Endothelial cell of umbilical vein (primary cell): ENCODE data around the gene LRRC8D. TPM values are rescaled to one million over a fixed set of nuclear protein-coding genes. Genes with fewer than 3 reads are reported as not detected.

Source experiments
- BruUV-seq: library from RNA; stranded (reverse); fragments of 400-500 nt; replicated peaks from 2 replicates; lab custom pipeline; 2021; lab: Mats Ljungman, UMichigan
- CTCF ChIA-PET: fragments of 300-600, 350-600 bp; sonication (Branson Sonifier 250); formaldehyde crosslinking; loops from one replicate; lab custom pipeline; 2021; ENCODE audit warnings: antibody characterized with exemption, inconsistent platforms; lab: Charles Lee
- POLR2A ChIA-PET: fragments of 300-600, 350-600 bp; sonication (Branson Sonifier 250); formaldehyde crosslinking; loops from one replicate; lab custom pipeline; 2021; ENCODE audit warnings: antibody characterized with exemption, inconsistent platforms; lab: Charles Lee
- DNase-seq: peaks from one replicate; pipeline ENCODE4 v3.0.0-alpha.2; 2011; ENCODE audit warnings: low read depth, low spot score
- FAIRE-seq: peaks from 2 replicates; lab custom pipeline; 2011; peaks lifted over from hg19 to GRCh38; lab: Jason Lieb, UNC
- H2AFZ ChIP-seq: 2 replicates; pipeline ENCODE4 v1.6.0; 2012; ENCODE audit warnings: low read depth, low read length, control low read depth, inconsistent platforms
- H3K27ac ChIP-seq: 2 replicates; pipeline ENCODE4 v1.5.1; 2011; ENCODE audit warnings: low read depth, mild to moderate bottlenecking, control low read depth, low read length, moderate library complexity; ENCODE audit not compliant: insufficient read depth
- H3K27me3 ChIP-seq, 2 experiments: 2 replicates each; pipeline versions ENCODE4 v1.6.0 to v1.6.1; 2011; ENCODE audit warnings: low read length in 2 of 2, mixed read lengths in 1 of 2; ENCODE audit not compliant: control insufficient read depth in 2 of 2, insufficient read depth in 2 of 2
- H3K36me3 ChIP-seq, 2 experiments: 2 replicates in 1 of 2; 3 replicates in 1 of 2; pipeline ENCODE4 v1.5.1; 2011; ENCODE audit warnings: low read length in 2 of 2, mild to moderate bottlenecking in 1 of 2, moderate library complexity in 1 of 2; ENCODE audit not compliant: control insufficient read depth in 2 of 2, insufficient read depth in 2 of 2; ENCODE audit errors: extremely low read depth in 1 of 2
- H3K4me1 ChIP-seq: 3 replicates; pipeline ENCODE4 v1.5.1; 2011; ENCODE audit warnings: mild to moderate bottlenecking, low read length; ENCODE audit not compliant: control insufficient read depth, insufficient read depth; ENCODE audit errors: extremely low read depth
- H3K4me2 ChIP-seq: 2 replicates; pipeline ENCODE4 v1.6.1; 2011; ENCODE audit warnings: low read length, control low read depth, mixed read lengths; ENCODE audit not compliant: insufficient read depth
- H3K4me3 ChIP-seq, 3 experiments: fragments of 200-600 bp in 1 of 3; sonication (generic), shearing (Covaris generic) in 1 of 3; replicated peaks in 1 of 3; 2 replicates each; pipeline ENCODE4 v1.5.1; 2011 to 2016; ENCODE audit warnings: control low read depth in 3 of 3, low read length in 3 of 3, mild to moderate bottlenecking in 2 of 3, inconsistent platforms in 1 of 3, low read depth in 1 of 3, moderate library complexity in 1 of 3; ENCODE audit not compliant: insufficient read depth in 1 of 3
- H3K79me2 ChIP-seq: 2 replicates; pipeline ENCODE4 v1.6.0; 2012; ENCODE audit warnings: low read length, inconsistent platforms; ENCODE audit not compliant: control insufficient read depth, insufficient read depth
- H3K9ac ChIP-seq: replicated peaks from 2 replicates; pipeline ENCODE3; 2011; ENCODE audit warnings: low read length, control low read depth; ENCODE audit not compliant: insufficient read depth; ENCODE audit errors: extremely low read depth
- H3K9me1 ChIP-seq: replicated peaks from 3 replicates; pipeline ENCODE4 v1.6.0; 2011; ENCODE audit warnings: mild to moderate bottlenecking, low read length; ENCODE audit not compliant: control insufficient read depth, insufficient read depth; ENCODE audit errors: extremely low read depth
- H3K9me3 ChIP-seq: replicated peaks from 2 replicates; pipeline ENCODE4 v1.5.1; 2012; ENCODE audit warnings: low read length, inconsistent platforms; ENCODE audit not compliant: control insufficient read depth, insufficient read depth
- H4K20me1 ChIP-seq: replicated peaks from 2 replicates; pipeline ENCODE3; 2011; ENCODE audit warnings: mild to moderate bottlenecking, low read length; ENCODE audit not compliant: control insufficient read depth, insufficient read depth; ENCODE audit errors: extremely low read depth
- EZH2 ChIP-seq: IDR thresholded peaks from 2 replicates; pipeline ENCODE4 v1.6.1; 2012; ENCODE audit warnings: borderline replicate concordance, low read depth, mild to moderate bottlenecking, moderate library complexity, low read length, inconsistent platforms; ENCODE audit not compliant: severe bottlenecking
- FOS ChIP-seq: IDR thresholded peaks from 2 replicates; pipeline ENCODE4 v1.6.1; 2011; ENCODE audit warnings: mild to moderate bottlenecking, low read length, moderate library complexity, borderline replicate concordance; ENCODE audit not compliant: insufficient read depth
- GATA2 ChIP-seq: IDR thresholded peaks from 2 replicates; pipeline ENCODE4 v1.7.0; 2011; ENCODE audit warnings: low read depth, mild to moderate bottlenecking, moderate library complexity, mixed read lengths, low read length; ENCODE audit not compliant: insufficient read length, insufficient read depth
- JUN ChIP-seq: IDR thresholded peaks from 2 replicates; pipeline ENCODE4 v1.6.1; 2011; ENCODE audit warnings: borderline replicate concordance, low read depth; ENCODE audit not compliant: insufficient read length, insufficient read depth
- MYC ChIP-seq: IDR thresholded peaks from one replicate; pipeline ENCODE4 v1.6.1; 2011; ENCODE audit warnings: mild to moderate bottlenecking, low read depth, low read length
- POLR2A ChIP-seq: IDR thresholded peaks from 2 replicates; pipeline ENCODE4 v1.6.1; 2012; ENCODE audit warnings: low read depth, mild to moderate bottlenecking, control low read depth, low read length
- POLR2AphosphoS5 ChIP-seq: IDR thresholded peaks from 2 replicates; pipeline ENCODE4 v1.6.1; 2012; ENCODE audit warnings: low read depth, mild to moderate bottlenecking, control low read depth, low read length, moderate library complexity; ENCODE audit not compliant: insufficient read depth
- dilution Hi-C: fragments of 300-500 bp; cut with MboI; formaldehyde crosslinking; loops from one replicate; pipeline ENCODE4 v1.15.0; 2019; ENCODE audit warnings: low sequenced_read_pairs; ENCODE audit not compliant: extremely low pct_ligation_motif_present
- intact Hi-C: fragments of 100-400 bp; cut with micrococcal nuclease; formaldehyde crosslinking; loops from one replicate; pipeline ENCODE4 v1.10.0; 2022
- polyA plus RNA-seq, 4 experiments: library from polyadenylated mRNA; depleted of rRNA in 3 of 4; stranded (reverse) in 3 of 4; unstranded in 1 of 4; fragments of >200 nt; gene quantifications; 2 replicates each; pipeline versions ENCODE4 v1.2.1 to v1.2.3, GENCODE V29; 2011 to 2012; ENCODE audit warnings: missing spikeins in 1 of 4
- total RNA-seq: library from RNA; stranded (reverse); gene quantifications from 2 replicates; pipeline ENCODE4 v1.2.3, GENCODE V29; 2021
- TF ChIP-seq, protein P1 (sequence below): IDR thresholded peaks from 2 replicates; pipeline ENCODE4 v1.6.1; 2011; ENCODE audit not compliant: insufficient read depth, insufficient read length
- TF ChIP-seq, protein P2 (sequence below), 2 donors: IDR thresholded peaks; 1 replicate in 1 of 2; 2 replicates in 1 of 2; pipeline ENCODE4 v1.5.1; 2011; ENCODE audit warnings: low read length in 2 of 2, mild to moderate bottlenecking in 2 of 2, moderate library complexity in 2 of 2, control low read depth in 1 of 2, inconsistent platforms in 1 of 2, low read depth in 1 of 2; ENCODE audit not compliant: insufficient read depth in 1 of 2; ENCODE audit errors: extremely low read depth in 1 of 2

LRRC8D gene
- total and polyA plus RNA-seq, 2 donors (not counting 3 experiments of a cell fraction or from before 2014, with no cell fraction given) = 31.9 to 37.7 TPM

DNA sequence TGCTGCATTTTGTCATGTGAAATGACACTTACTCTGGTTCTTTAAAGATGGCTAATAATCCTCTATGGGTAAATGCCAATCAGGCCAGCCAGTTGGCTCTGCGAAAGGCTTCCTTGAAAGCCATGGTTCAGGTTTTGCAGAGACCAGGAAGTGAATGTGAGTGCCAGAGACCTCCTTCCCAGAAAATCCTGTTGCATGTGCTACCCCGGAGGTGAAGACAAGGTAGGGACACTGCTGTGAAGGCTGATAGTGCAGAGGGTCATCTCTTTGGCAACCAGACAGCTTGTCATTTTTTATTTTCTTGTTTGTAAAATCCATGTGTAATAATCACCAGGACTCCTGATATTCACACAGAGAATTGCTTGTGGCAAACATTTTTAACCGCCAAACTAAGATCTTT, 18.7 kb downstream of the LRRC8D start:
- intact Hi-C loops = no loop called here

More for the DNA sequence above, 18.7 kb downstream of the LRRC8D start:
- CTCF ChIA-PET = interaction anchor here (0.8 to 1.2 kb wide), 3 partner anchors 18 to 356 kb away, joined by 3 read pairs; partner anchors contain the start of gene LRRC8D
- H3K79me2 ChIP-seq = peaks cover 11% of the 10 kb centered on the region
- H3K9me1 ChIP-seq = no peaks in the 10 kb centered on the region
- no peak overlapping the region for H3K4me3 ChIP-seq
- H3K36me3 ChIP-seq = no peaks in the 10 kb centered on the region
- dilution Hi-C loops = no loop called here
- TF ChIP-seq FOS = no peak
- TF ChIP-seq EZH2 = no peak
- TF ChIP-seq MYC = no peak
- TF ChIP-seq, protein P1, sequence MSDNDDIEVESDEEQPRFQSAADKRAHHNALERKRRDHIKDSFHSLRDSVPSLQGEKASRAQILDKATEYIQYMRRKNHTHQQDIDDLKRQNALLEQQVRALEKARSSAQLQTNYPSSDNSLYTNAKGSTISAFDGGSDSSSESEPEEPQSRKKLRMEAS = no peak
- no peak for TF ChIP-seq POLR2A
- no peak for TF ChIP-seq JUN
- TF ChIP-seq, protein P2, sequence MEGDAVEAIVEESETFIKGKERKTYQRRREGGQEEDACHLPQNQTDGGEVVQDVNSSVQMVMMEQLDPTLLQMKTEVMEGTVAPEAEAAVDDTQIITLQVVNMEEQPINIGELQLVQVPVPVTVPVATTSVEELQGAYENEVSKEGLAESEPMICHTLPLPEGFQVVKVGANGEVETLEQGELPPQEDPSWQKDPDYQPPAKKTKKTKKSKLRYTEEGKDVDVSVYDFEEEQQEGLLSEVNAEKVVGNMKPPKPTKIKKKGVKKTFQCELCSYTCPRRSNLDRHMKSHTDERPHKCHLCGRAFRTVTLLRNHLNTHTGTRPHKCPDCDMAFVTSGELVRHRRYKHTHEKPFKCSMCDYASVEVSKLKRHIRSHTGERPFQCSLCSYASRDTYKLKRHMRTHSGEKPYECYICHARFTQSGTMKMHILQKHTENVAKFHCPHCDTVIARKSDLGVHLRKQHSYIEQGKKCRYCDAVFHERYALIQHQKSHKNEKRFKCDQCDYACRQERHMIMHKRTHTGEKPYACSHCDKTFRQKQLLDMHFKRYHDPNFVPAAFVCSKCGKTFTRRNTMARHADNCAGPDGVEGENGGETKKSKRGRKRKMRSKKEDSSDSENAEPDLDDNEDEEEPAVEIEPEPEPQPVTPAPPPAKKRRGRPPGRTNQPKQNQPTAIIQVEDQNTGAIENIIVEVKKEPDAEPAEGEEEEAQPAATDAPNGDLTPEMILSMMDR (IDR thresholded peaks at IDR 0.05; ENCODE audit: extremely low read depth in 1 of 2, insufficient read depth in 1 of 2, low read depth in 1 of 2, low read length in 2 of 2) = no peak
- TF ChIP-seq GATA2 = no peak
- TF ChIP-seq POLR2AphosphoS5 = no peak
- H3K9ac ChIP-seq = no peak overlapping the region
- H3K4me2 ChIP-seq = no peak overlapping the region
- no peak overlapping the region for H3K27ac ChIP-seq
- DNase-seq (no peak), FAIRE-seq (no peak)
- no peak overlapping the region for H2AFZ ChIP-seq
- H3K27me3 ChIP-seq = no peaks in the 10 kb centered on the region
- H4K20me1 ChIP-seq = no peaks in the 10 kb centered on the region
- no TSS peak for BruUV-seq
- POLR2A ChIA-PET = no interaction called here
- H3K9me3 ChIP-seq = no peaks in the 10 kb centered on the region
- peaks cover 10% of the 10 kb centered on the region for H3K4me1 ChIP-seq
